Epithelial cell of umbilical artery (primary cell): ENCODE data around the gene POM121L2. TPM values are rescaled to one million over a fixed set of nuclear protein-coding genes. Genes with fewer than 3 reads are reported as not detected.

Experiments used
- total RNA-seq: library from RNA; depleted of rRNA; stranded (reverse); fragments of >200 nt; gene quantifications from 2 replicates; pipeline ENCODE4 v1.2.3, GENCODE V29; 2014

Gene POM121L2
- not detected in 2 replicates for total RNA-seq

DNA sequence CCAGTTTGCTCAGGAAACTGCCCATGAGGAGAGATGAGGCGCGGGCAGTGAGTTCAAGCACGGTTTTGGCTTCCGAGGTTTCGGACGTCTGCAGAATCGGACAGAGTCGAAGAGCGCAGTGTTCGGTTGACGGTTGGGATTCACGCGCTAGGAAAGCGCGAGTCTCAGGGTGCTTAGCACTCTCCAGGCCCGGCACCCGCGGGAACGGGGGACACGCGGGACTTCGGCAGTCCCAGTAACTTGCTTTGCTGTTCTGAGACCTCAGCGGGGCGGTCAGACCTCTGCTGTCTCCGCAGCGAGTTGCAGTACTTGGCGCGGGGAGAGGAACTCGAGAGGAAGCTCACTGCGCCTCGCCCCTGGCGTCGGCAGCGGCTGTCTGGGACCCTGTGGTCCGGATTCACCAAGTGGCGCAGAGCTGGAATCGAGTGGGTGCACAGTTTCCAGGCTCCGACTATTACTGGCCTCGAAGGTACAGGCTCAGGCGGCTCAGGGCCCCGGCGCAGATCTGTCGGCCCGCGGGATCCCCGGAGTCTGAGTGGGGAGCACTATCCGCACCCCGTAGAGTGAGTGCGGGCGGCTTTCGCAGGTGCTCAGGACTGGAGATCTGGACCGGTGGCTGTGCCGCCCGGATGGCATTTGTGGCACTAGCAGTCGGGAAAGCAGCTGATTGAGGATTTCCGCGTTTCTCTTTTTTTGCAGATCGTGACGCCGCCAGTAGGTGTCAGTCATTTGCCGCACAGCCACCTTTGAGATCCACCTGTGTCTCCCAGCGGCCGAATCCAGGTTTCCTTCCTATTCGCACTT lies at the start of gene POM121L2:
POM121L2 (minus strand) TSS at position 128 of the 804 bp plus-strand sequence; CDS start at position 25, 103 bp downstream.

Other genes with a start within 250 kb of the POM121L2 start
- gene PRSS16, start 64.6 kb downstream of the POM121L2 start, total RNA-seq: not detected in 2 replicates
- gene ZNF391, start 76.5 kb upstream of the POM121L2 start, total RNA-seq: 0.32 and 0.76 TPM in 2 replicates
- gene ZNF184, start 160.8 kb upstream of the POM121L2 start, total RNA-seq: 6.2 and 8.2 TPM in 2 replicates